GM23248 (cell line): ENCODE measurements around the gene PRSS27. TPM values are rescaled to one million over a fixed set of nuclear protein-coding genes. Genes with fewer than 3 reads are reported as not detected.

Source experiments
- DNase-seq: peaks from one replicate; pipeline ENCODE4 v3.0.0-alpha.2; 2015
- H2AFZ ChIP-seq: fragments of 200-600 bp; sonication (generic); 2 replicates; pipeline ENCODE4 v1.6.1; 2016; ENCODE audit warnings: antibody characterized with exemption
- H3F3A ChIP-seq: fragments of 200-600 bp; sonication (generic); 2 replicates; pipeline ENCODE4 v1.6.1; 2016; ENCODE audit warnings: mild to moderate bottlenecking, antibody characterized with exemption, mixed run types; ENCODE audit not compliant: insufficient read depth
- H3K27ac ChIP-seq: fragments of 200-600 bp; sonication (generic); 2 replicates; pipeline ENCODE4 v1.5.1; 2016; ENCODE audit warnings: mild to moderate bottlenecking
- H3K27me3 ChIP-seq: fragments of 200-600 bp; sonication (generic); replicated peaks from 2 replicates; pipeline ENCODE4 v1.6.1; 2016; ENCODE audit warnings: mild to moderate bottlenecking; ENCODE audit not compliant: insufficient read depth
- H3K36me3 ChIP-seq: fragments of 200-600 bp; sonication (generic); 2 replicates; pipeline ENCODE4 v1.6.1; 2016; ENCODE audit warnings: low read depth, mild to moderate bottlenecking
- H3K4me1 ChIP-seq: fragments of 200-600 bp; sonication (generic); 2 replicates; pipeline ENCODE4 v1.6.1; 2016; ENCODE audit warnings: mild to moderate bottlenecking; ENCODE audit not compliant: insufficient read depth
- H3K4me2 ChIP-seq: fragments of 200-600 bp; sonication (generic); one replicate; pipeline ENCODE4 v1.6.1; 2016; ENCODE audit warnings: mild to moderate bottlenecking; ENCODE audit not compliant: unreplicated experiment
- H3K4me3 ChIP-seq: fragments of 200-600 bp; sonication (generic); 2 replicates; pipeline ENCODE4 v1.5.1; 2016; ENCODE audit warnings: mild to moderate bottlenecking
- H3K79me2 ChIP-seq: fragments of 200-600 bp; sonication (generic); 2 replicates; pipeline ENCODE4 v1.6.1; 2016; ENCODE audit warnings: mild to moderate bottlenecking; ENCODE audit not compliant: insufficient read depth
- H3K9ac ChIP-seq: fragments of 200-600 bp; sonication (generic); 2 replicates; pipeline ENCODE4 v1.6.1; 2016; ENCODE audit warnings: mild to moderate bottlenecking
- H3K9me2 ChIP-seq: fragments of 200-600 bp; sonication (generic); 2 replicates; pipeline ENCODE4 v1.6.1; 2016; ENCODE audit warnings: mixed run types, mild to moderate bottlenecking, moderate library complexity; ENCODE audit not compliant: insufficient read depth
- H3K9me3 ChIP-seq: fragments of 200-600 bp; sonication (generic); one replicate; pipeline ENCODE4 v1.6.1; 2017; ENCODE audit warnings: low read depth
- H4K20me1 ChIP-seq: fragments of 200-600 bp; sonication (generic); 2 replicates; pipeline ENCODE4 v1.6.0; 2016; ENCODE audit not compliant: insufficient read depth
- EZH2 ChIP-seq: fragments of 200-600 bp; sonication (generic); IDR thresholded peaks from 2 replicates; pipeline ENCODE4 v1.6.1; 2018; ENCODE audit warnings: antibody characterized with exemption, mild to moderate bottlenecking; ENCODE audit not compliant: insufficient read depth, poor library complexity, severe bottlenecking
- EZH2phosphoT487 ChIP-seq: fragments of 200-600 bp; sonication (generic); IDR thresholded peaks from 2 replicates; pipeline ENCODE4 v1.6.1; 2018; ENCODE audit warnings: antibody characterized with exemption, moderate library complexity, mild to moderate bottlenecking, low read depth; ENCODE audit not compliant: insufficient read depth
- WGBS, 2 experiments: methylation state at CpG; one replicate each; pipeline ENCODE4 v1.1.6; 2015 to 2017; ENCODE audit warnings: low lambda C conversion rate in 2 of 2, low coverage in 1 of 2; ENCODE audit errors: missing lambda C conversion rate in 2 of 2; 5-methylcytosine and 5-hydroxymethylcytosine counted together
- in situ Hi-C: fragments of 300-500 bp; cut with MboI; formaldehyde crosslinking; loops from 2 replicates; pipeline ENCODE4 v1.15.0; 2020
- polyA plus RNA-seq: library from polyadenylated mRNA; unstranded; fragments of >200 nt; fragmentation: Nextera tagmentation; extraction: Ambion mirVana; gene quantifications from 2 replicates; pipeline ENCODE4 v1.2.1, GENCODE V29; 2016
- total RNA-seq: library from RNA; depleted of rRNA; stranded (reverse); fragments of >200 nt; shearing (Covaris generic); gene quantifications from 2 replicates; pipeline ENCODE4 v1.2.3, GENCODE V29; 2014

The PRSS27 gene
- total and polyA plus RNA-seq, 2 experiments from 2014 or later: 0.68 to 0.76 TPM

DNA sequence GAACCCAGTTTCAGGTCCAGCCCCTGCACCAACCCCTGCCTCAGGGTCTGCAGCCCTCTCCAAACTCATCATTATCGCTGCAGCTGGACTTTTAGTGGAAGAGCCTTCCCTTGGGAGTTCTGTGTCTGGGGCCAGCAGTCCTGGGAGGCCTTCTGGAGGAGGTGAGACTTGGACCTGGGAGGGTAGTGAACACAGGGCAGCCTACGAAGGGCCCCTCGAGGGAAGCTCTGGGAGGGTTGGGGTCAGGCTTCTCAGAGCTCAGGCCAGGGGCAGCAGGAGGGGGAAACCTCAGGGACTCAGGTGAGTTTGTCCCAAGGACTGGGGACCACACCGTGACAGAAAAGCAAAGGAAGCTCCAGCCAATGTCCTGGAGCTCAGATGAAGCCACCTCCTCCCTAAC, 21.1 kb upstream of the PRSS27 start:
- 75 to 85% methylated on average over 4 of the region's 4 CpGs for WGBS, 2 experiments
- Histone ChIP-seq H3K27me3 (no peaks in the 10 kb centered on the region), H3K4me2 (no peak overlapping the region), H2AFZ (no peak overlapping the region), H3K9me2 (no peaks in the 10 kb centered on the region), H3K79me2 (no peaks in the 10 kb centered on the region), H3K9ac (no peak overlapping the region), H3K27ac (no peak overlapping the region), H3F3A (no peaks in the 10 kb centered on the region), H4K20me1 (no peaks in the 10 kb centered on the region), H3K9me3 (no peaks in the 10 kb centered on the region), H3K4me1 (no peaks in the 10 kb centered on the region), H3K36me3 (no peaks in the 10 kb centered on the region), H3K4me3 (no peak overlapping the region)
- TF ChIP-seq EZH2phosphoT487 (no peak), EZH2 (no peak)
- no peak for DNase-seq
- in situ Hi-C loops: no loop called here

DNA sequence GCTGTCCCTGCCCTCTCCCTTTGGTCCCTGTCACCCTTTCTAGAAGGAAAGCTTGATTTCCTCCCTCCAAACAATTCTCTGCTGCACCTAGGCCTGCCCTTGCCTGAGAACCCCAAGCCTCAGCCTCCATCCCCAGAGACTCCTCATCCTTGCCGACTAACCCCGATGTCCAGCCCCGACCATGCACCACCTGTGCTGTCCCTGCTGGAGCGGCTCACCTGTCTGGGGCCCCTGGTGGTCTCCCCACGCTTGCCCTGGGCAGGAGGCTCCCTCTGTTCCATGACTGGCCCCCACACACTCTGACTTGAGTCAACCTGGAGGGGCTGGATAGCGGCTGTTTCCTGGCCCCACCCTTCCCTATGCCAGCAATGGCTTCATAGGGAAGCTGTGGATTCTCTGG, 20.5 kb upstream of the PRSS27 start:
- no peak for DNase-seq
- Histone ChIP-seq H4K20me1 (no peaks in the 10 kb centered on the region), H3K9ac (no peak overlapping the region), H3K4me3 (no peak overlapping the region), H3K9me2 (no peaks in the 10 kb centered on the region), H3K27ac (no peak overlapping the region), H3F3A (no peaks in the 10 kb centered on the region), H3K9me3 (no peaks in the 10 kb centered on the region), H2AFZ (no peak overlapping the region), H3K27me3 (no peaks in the 10 kb centered on the region), H3K36me3 (no peaks in the 10 kb centered on the region), H3K79me2 (no peaks in the 10 kb centered on the region), H3K4me1 (no peaks in the 10 kb centered on the region), H3K4me2 (no peak overlapping the region)
- in situ Hi-C loops: no loop called here
- no peak for TF ChIP-seq EZH2phosphoT487
- TF ChIP-seq EZH2: no peak
- WGBS, 2 experiments: 71 to 72% methylated on average over 6 of the region's 6 CpGs

- H3K4me1 ChIP-seq: no peaks in the 10 kb centered on the region
- no peak overlapping the region for H2AFZ ChIP-seq
- no peaks in the 10 kb centered on the region for H4K20me1 ChIP-seq
- no peaks in the 10 kb centered on the region for H3K36me3 ChIP-seq
- no peak overlapping the region for H3K4me2 ChIP-seq
- H3F3A ChIP-seq: no peaks in the 10 kb centered on the region
- H3K79me2 ChIP-seq: no peaks in the 10 kb centered on the region
- no peaks in the 10 kb centered on the region for H3K27me3 ChIP-seq
- no peak overlapping the region for H3K9ac ChIP-seq
- DNase-seq: no peak
- TF ChIP-seq EZH2 (no peak), EZH2phosphoT487 (no peak)
- no peak overlapping the region for H3K27ac ChIP-seq
- in situ Hi-C loops: no loop called here
- WGBS, 2 experiments: 51 to 52% methylated on average over 7 to 8 of the region's 8 CpGs
- no peaks in the 10 kb centered on the region for H3K9me3 ChIP-seq
- H3K9me2 ChIP-seq: no peaks in the 10 kb centered on the region
- H3K4me3 ChIP-seq: no peak overlapping the region
Measured at GRCh38 chr16:2739625-2740430, 19.8 kb upstream of the PRSS27 start.

DNA sequence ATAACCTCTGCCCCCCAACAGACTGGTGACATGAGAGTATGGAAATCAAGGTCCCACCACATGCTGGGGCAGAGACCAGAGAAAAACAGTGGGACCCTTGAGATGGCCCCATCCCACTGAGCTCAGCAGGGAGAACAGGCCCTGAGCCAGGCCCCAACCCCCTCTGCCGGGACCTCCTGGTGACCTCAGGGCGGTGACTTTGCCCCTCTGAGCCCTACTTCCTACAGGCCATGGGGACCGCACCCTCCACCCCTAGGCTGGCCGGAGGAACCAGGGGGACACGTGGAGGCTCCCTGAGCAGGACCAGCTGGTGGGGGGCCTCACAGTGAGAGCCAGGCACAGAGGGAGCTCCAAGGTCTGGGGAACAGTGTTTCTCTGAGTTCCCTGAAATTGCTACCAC, 18.6 kb upstream of the PRSS27 start:
- no peak overlapping the region for H3K9ac ChIP-seq
- TF ChIP-seq EZH2: no peak
- TF ChIP-seq EZH2phosphoT487: no peak
- no peaks in the 10 kb centered on the region for H3F3A ChIP-seq
- no peaks in the 10 kb centered on the region for H3K27me3 ChIP-seq
- no peaks in the 10 kb centered on the region for H3K9me3 ChIP-seq
- no peaks in the 10 kb centered on the region for H4K20me1 ChIP-seq
- no peaks in the 10 kb centered on the region for H3K79me2 ChIP-seq
- no peak overlapping the region for H3K4me2 ChIP-seq
- no peak overlapping the region for H3K27ac ChIP-seq
- 48 to 76% methylated on average over 3 to 5 of the region's 5 CpGs for WGBS, 2 experiments
- H3K4me1 ChIP-seq: no peaks in the 10 kb centered on the region
- in situ Hi-C loops: no loop called here
- no peaks in the 10 kb centered on the region for H3K36me3 ChIP-seq
- DNase-seq: no peak
- no peaks in the 10 kb centered on the region for H3K9me2 ChIP-seq
- H3K4me3 ChIP-seq: no peak overlapping the region
- H2AFZ ChIP-seq: no peak overlapping the region
